Astrocyte (in vitro differentiated cells and primary cell): Measurements from ENCODE around the gene KIF26B. TPM values are rescaled to one million over a fixed set of nuclear protein-coding genes. Genes with fewer than 3 reads are reported as not detected.

ENCODE experiments used
- DNase-seq: peaks from one replicate; pipeline ENCODE4 v3.0.0-alpha.2; 2010; ENCODE audit warnings: low read depth
- FAIRE-seq: peaks from 2 replicates; lab custom pipeline; 2011; peaks lifted over from hg19 to GRCh38; lab: Jason Lieb, UNC
- H2AFZ ChIP-seq: 2 replicates; pipeline ENCODE4 v1.6.0; 2012; ENCODE audit warnings: low read depth, low read length, inconsistent platforms
- H3K27ac ChIP-seq: 2 replicates; pipeline ENCODE4 v1.5.1; 2011; ENCODE audit warnings: low read depth, low read length, inconsistent platforms
- H3K27me3 ChIP-seq: 2 replicates; pipeline ENCODE4 v1.6.0; 2011; ENCODE audit warnings: low read length, inconsistent platforms; ENCODE audit not compliant: insufficient read depth
- H3K36me3 ChIP-seq: 2 replicates; pipeline ENCODE4 v1.5.1; 2011; ENCODE audit warnings: low read length, inconsistent platforms; ENCODE audit not compliant: insufficient read depth
- H3K4me1 ChIP-seq: 2 replicates; pipeline ENCODE4 v1.5.1; 2011; ENCODE audit warnings: low read length, inconsistent platforms; ENCODE audit not compliant: insufficient read depth
- H3K4me2 ChIP-seq: 2 replicates; pipeline ENCODE4 v1.6.0; 2012; ENCODE audit warnings: low read length, inconsistent platforms
- H3K4me3 ChIP-seq: 2 replicates; pipeline ENCODE4 v1.5.1; 2011; ENCODE audit warnings: low read depth, mild to moderate bottlenecking, low read length, inconsistent platforms; ENCODE audit not compliant: insufficient read depth
- H3K79me2 ChIP-seq: 2 replicates; pipeline ENCODE4 v1.6.0; 2012; ENCODE audit warnings: mild to moderate bottlenecking, low read length, inconsistent platforms; ENCODE audit not compliant: insufficient read depth
- H3K9ac ChIP-seq: 2 replicates; pipeline ENCODE4 v1.6.0; 2012; ENCODE audit warnings: mild to moderate bottlenecking, low read length, inconsistent platforms
- H3K9me3 ChIP-seq: 2 replicates; pipeline ENCODE4 v1.5.1; 2012; ENCODE audit warnings: low read depth, mild to moderate bottlenecking, low read length, inconsistent platforms; ENCODE audit not compliant: insufficient read depth
- H4K20me1 ChIP-seq: 2 replicates; pipeline ENCODE4 v1.6.0; 2012; ENCODE audit warnings: low read length, inconsistent platforms; ENCODE audit not compliant: insufficient read depth
- H3K27ac Mint-ChIP-seq: one replicate; pipeline ENCODE4 v1.8.0; 2021; ENCODE audit warnings: mild to moderate bottlenecking, mixed read lengths; ENCODE audit not compliant: unreplicated experiment
- H3K27me3 Mint-ChIP-seq: one replicate; pipeline ENCODE4 v1.8.0; 2021; ENCODE audit warnings: low read depth, mixed read lengths; ENCODE audit not compliant: unreplicated experiment
- H3K36me3 Mint-ChIP-seq: one replicate; pipeline ENCODE4 v1.8.0; 2021; ENCODE audit warnings: low read depth, mixed read lengths; ENCODE audit not compliant: unreplicated experiment
- H3K4me1 Mint-ChIP-seq: one replicate; pipeline ENCODE4 v1.8.0; 2021; ENCODE audit warnings: low read depth, mixed read lengths; ENCODE audit not compliant: unreplicated experiment
- H3K4me3 Mint-ChIP-seq: one replicate; pipeline ENCODE4 v1.8.0; 2021; ENCODE audit warnings: mild to moderate bottlenecking, moderate library complexity, mixed read lengths; ENCODE audit not compliant: unreplicated experiment
- H3K9me3 Mint-ChIP-seq: one replicate; pipeline ENCODE4 v1.8.0; 2021; ENCODE audit warnings: mild to moderate bottlenecking, mixed read lengths; ENCODE audit not compliant: unreplicated experiment
- EZH2 ChIP-seq: IDR thresholded peaks from 2 replicates; pipeline ENCODE4 v1.6.1; 2012; ENCODE audit warnings: mild to moderate bottlenecking, low read length, inconsistent platforms; ENCODE audit not compliant: insufficient read depth
- total RNA-seq: library from RNA; stranded (reverse); gene quantifications from 2 replicates; pipeline ENCODE4 v1.2.1, GENCODE V29; 2021
- TF ChIP-seq, protein P1 (sequence below): IDR thresholded peaks from 2 replicates; pipeline ENCODE4 v1.5.1; 2011; ENCODE audit warnings: low read depth, mild to moderate bottlenecking, inconsistent platforms, low read length, moderate library complexity; ENCODE audit not compliant: insufficient read depth

Gene KIF26B
- total RNA-seq, 1 donor from 2014 or later, result 6.8 TPM

DNA sequence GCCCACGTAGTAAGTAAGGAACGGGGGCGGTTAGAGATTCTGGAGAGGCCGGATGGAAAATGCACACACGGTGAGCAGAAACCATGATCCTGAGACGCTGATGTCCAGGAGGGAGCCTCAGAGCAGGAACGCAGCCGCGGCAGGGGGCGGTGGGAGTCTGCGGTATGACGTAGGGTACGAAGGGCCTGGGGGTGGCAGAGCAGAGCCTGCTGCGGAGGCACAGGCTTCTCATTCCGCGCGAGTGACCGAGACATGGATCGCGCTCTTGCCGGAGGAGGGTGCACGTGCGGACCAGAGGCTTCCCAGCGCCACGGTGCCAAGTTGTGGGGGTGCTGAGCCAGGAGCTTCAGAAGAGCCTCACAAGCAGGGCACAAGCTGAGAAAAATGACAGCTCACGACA, 176.2 kb downstream of the KIF26B start:
- no peak overlapping the region for H3K27ac ChIP-seq
- Mint-ChIP-seq H3K27me3 (peaks cover 10% of the 10 kb centered on the region), H3K9me3 (no peaks in the 10 kb centered on the region), H3K4me1 (peaks cover 19% of the 10 kb centered on the region), H3K4me3 (no peak overlapping the region), H3K27ac (no peak overlapping the region), H3K36me3 (peaks cover 14% of the 10 kb centered on the region)
- no peak for DNase-seq
- no peak overlapping the region for H3K4me3 ChIP-seq
- H3K4me1 ChIP-seq, result no peaks in the 10 kb centered on the region
- H2AFZ ChIP-seq, result no peak overlapping the region
- no peaks in the 10 kb centered on the region for H3K79me2 ChIP-seq
- no peaks in the 10 kb centered on the region for H3K27me3 ChIP-seq
- TF ChIP-seq, protein P1, sequence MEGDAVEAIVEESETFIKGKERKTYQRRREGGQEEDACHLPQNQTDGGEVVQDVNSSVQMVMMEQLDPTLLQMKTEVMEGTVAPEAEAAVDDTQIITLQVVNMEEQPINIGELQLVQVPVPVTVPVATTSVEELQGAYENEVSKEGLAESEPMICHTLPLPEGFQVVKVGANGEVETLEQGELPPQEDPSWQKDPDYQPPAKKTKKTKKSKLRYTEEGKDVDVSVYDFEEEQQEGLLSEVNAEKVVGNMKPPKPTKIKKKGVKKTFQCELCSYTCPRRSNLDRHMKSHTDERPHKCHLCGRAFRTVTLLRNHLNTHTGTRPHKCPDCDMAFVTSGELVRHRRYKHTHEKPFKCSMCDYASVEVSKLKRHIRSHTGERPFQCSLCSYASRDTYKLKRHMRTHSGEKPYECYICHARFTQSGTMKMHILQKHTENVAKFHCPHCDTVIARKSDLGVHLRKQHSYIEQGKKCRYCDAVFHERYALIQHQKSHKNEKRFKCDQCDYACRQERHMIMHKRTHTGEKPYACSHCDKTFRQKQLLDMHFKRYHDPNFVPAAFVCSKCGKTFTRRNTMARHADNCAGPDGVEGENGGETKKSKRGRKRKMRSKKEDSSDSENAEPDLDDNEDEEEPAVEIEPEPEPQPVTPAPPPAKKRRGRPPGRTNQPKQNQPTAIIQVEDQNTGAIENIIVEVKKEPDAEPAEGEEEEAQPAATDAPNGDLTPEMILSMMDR, result no peak
- TF ChIP-seq EZH2, result no peak
- no peaks in the 10 kb centered on the region for H3K36me3 ChIP-seq
- H4K20me1 ChIP-seq, result peaks cover 8% of the 10 kb centered on the region
- no peak overlapping the region for H3K9ac ChIP-seq
- H3K9me3 ChIP-seq, result no peaks in the 10 kb centered on the region
- no peak overlapping the region for H3K4me2 ChIP-seq
- FAIRE-seq, result no peak

DNA sequence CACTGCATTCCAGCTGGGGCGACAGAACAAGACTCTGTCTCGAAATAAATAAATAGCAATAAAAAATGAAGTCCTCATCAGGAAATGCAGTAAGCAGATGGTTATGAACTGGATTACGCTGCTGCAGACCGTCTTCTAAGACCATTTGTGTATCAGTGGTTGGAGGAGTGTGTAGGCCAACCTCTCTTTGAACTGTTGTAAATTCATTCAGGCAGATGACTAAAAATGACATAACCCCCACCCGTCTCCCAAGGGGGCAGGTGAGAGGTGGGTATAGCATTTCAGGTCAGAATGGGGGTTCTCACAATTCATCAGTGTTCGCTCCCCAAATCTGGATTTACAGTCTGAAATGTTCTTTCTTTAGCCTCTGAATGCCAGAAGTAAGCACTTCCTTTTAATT, 177.3 kb downstream of the KIF26B start:
- no peak overlapping the region for H3K27ac ChIP-seq
- DNase-seq (no peak), FAIRE-seq (no peak)
- no peak overlapping the region for H3K4me2 ChIP-seq
- Mint-ChIP-seq H3K4me3 (no peak overlapping the region), H3K4me1 (peaks cover 21% of the 10 kb centered on the region), H3K36me3 (peaks cover 14% of the 10 kb centered on the region), H3K9me3 (no peaks in the 10 kb centered on the region), H3K27me3 (peaks cover 11% of the 10 kb centered on the region), H3K27ac (no peak overlapping the region)
- H4K20me1 ChIP-seq, result peaks cover 4% of the 10 kb centered on the region
- H3K27me3 ChIP-seq, result no peaks in the 10 kb centered on the region
- no peak for TF ChIP-seq EZH2
- TF ChIP-seq, protein P1, result no peak
- H3K36me3 ChIP-seq, result no peaks in the 10 kb centered on the region
- H3K9ac ChIP-seq, result no peak overlapping the region
- H3K4me3 ChIP-seq, result no peak overlapping the region
- H3K9me3 ChIP-seq, result no peaks in the 10 kb centered on the region
- no peak overlapping the region for H2AFZ ChIP-seq
- no peaks in the 10 kb centered on the region for H3K4me1 ChIP-seq
- no peaks in the 10 kb centered on the region for H3K79me2 ChIP-seq

DNA sequence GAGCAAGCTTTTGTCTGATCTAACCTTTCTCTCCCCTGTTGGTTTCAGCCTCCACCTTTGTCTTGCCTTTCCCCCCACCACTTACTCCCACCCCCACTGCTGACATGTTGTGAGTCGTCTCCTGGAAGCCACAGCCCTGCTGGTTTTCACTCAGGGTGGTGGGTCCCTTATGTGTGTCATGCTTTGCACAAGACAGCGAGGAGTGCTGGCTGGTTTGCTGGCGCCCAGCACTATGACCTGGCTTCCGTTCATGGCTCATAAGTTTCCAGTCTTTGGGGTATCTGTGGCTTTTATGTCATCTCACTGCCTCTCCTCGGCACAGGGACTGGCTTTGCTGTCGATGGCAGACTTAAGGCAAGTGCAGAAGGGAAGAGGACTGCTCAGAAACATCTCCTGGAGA, 177.7 kb downstream of the KIF26B start:
- H3K9ac ChIP-seq, result no peak overlapping the region
- DNase-seq (no peak), FAIRE-seq (no peak)
- H4K20me1 ChIP-seq, result peaks cover 4% of the 10 kb centered on the region
- no peaks in the 10 kb centered on the region for H3K79me2 ChIP-seq
- H3K9me3 ChIP-seq, result no peaks in the 10 kb centered on the region
- no peak overlapping the region for H3K4me2 ChIP-seq
- no peaks in the 10 kb centered on the region for H3K4me1 ChIP-seq
- H3K9me3 Mint-ChIP-seq, result no peaks in the 10 kb centered on the region
- TF ChIP-seq, protein P1, result no peak
- no peak for TF ChIP-seq EZH2
- no peak overlapping the region for H2AFZ ChIP-seq
- H3K36me3 ChIP-seq, result no peaks in the 10 kb centered on the region
- H3K27ac ChIP-seq, result no peak overlapping the region
- H3K4me3 Mint-ChIP-seq, result no peak overlapping the region
- no peak overlapping the region for H3K4me3 ChIP-seq
- H3K27ac Mint-ChIP-seq, result no peak overlapping the region
- H3K4me1 Mint-ChIP-seq, result peaks cover 21% of the 10 kb centered on the region
- peaks cover 8% of the 10 kb centered on the region for H3K27me3 Mint-ChIP-seq
- no peaks in the 10 kb centered on the region for H3K27me3 ChIP-seq
- peaks cover 14% of the 10 kb centered on the region for H3K36me3 Mint-ChIP-seq
